ENCODE measurements around the gene NRARP. TPM values are rescaled to one million over a fixed set of nuclear protein-coding genes. Genes with fewer than 3 reads are reported as not detected.

NRARP gene
- total and polyA plus RNA-seq, 8 donors, result 1.2 to 323 (median 3.5) TPM

DNA sequence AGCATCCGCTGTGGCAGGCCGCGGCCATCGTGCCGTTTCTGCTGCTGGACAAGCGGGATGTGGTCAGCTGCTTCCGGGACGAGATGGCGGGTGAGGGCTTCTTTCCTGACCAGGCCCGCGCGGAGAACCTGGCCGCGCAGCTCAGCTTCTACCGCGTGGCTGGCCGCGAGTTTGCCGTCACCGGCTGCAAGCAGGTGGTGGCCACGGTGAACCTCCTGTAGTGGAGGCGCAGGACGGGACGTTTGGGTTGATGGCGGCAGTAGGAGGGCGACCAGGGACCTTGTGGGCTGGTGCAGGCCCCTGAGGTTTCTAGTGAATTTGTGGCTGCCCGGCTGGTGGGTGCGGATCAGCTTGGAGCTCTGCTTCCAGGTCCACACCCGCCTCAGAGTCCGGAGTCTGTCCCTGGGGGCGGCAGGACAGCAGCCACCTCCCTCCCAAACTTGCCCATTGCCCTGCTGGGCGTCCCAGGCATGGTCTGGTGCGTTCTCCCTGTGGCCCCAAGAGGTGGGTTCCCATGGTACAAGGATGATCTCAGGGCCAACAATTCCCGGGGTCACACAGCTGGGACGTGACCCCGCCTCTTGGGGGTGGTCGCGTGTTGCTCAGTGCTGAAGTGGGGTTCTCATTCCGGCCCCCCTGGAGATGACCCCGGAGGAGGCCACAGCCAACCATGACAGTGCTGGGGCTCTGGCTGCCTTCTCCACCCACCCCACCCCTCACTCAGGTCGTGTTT, 22.2 kb downstream of the NRARP start:
- Histone ChIP-seq H3K4me1 (peaks cover 54 to 74% (median 63%) of the 10 kb centered on the region in 4 donors), H3K27me3 (peaks cover 0 to 58% (median 0%) of the 10 kb centered on the region in 3 donors), H3K27ac (no peak overlapping the region), H3K9me3 (no peaks in the 10 kb centered on the region), H3K4me3 (peak overlapping the region in 2 of 4 donors; percentile 31 to 53), H3K36me3 (peaks cover 21 to 57% (median 39%) of the 10 kb centered on the region in 4 donors)
- WGBS, 5 donors, result 85 to 93% (median 89%) methylated on average over 18 to 41 of the region's 41 CpGs
- peak in 1 of 2 donors; percentile 21 for DNase-seq
- TF ChIP-seq POLR2A (IDR thresholded peaks at IDR 0.05), result no peak
- no peak for TF ChIP-seq CTCF (IDR thresholded peaks at IDR 0.05)
- TF ChIP-seq POLR2AphosphoS5 (IDR thresholded peaks at IDR 0.05), result no peak
- no peak for TF ChIP-seq EP300 (IDR thresholded peaks at IDR 0.05)
- intact Hi-C loops (cut with DNase I; ENCODE audit: low total_unique reads), result no loop called here

- H3K36me3 ChIP-seq, result peaks cover 21 to 54% (median 40%) of the 10 kb centered on the region in 4 donors
- peaks cover 0 to 58% (median 0%) of the 10 kb centered on the region in 3 donors for H3K27me3 ChIP-seq
- peaks cover 60 to 83% (median 72%) of the 10 kb centered on the region in 4 donors for H3K4me1 ChIP-seq
- TF ChIP-seq CTCF (IDR thresholded peaks at IDR 0.05), result no peak
- no peak for TF ChIP-seq POLR2A (IDR thresholded peaks at IDR 0.05)
- intact Hi-C loops (cut with DNase I; ENCODE audit: low total_unique reads), result no loop called here
- H3K9me3 ChIP-seq, result no peaks in the 10 kb centered on the region
- DNase-seq, result peak in 1 of 2 donors; percentile 40
- H3K27ac ChIP-seq, result peak overlapping the region; percentile 88 to 95 (median 95)
- H3K4me3 ChIP-seq, result peak overlapping the region; percentile 47 to 66 (median 56)
- WGBS, 5 donors, result 77 to 92% (median 80%) methylated on average over 34 to 139 of the region's 139 CpGs
Observed at GRCh38 chr9:137278721-137279711, 23.1 kb downstream of the NRARP start.

DNA sequence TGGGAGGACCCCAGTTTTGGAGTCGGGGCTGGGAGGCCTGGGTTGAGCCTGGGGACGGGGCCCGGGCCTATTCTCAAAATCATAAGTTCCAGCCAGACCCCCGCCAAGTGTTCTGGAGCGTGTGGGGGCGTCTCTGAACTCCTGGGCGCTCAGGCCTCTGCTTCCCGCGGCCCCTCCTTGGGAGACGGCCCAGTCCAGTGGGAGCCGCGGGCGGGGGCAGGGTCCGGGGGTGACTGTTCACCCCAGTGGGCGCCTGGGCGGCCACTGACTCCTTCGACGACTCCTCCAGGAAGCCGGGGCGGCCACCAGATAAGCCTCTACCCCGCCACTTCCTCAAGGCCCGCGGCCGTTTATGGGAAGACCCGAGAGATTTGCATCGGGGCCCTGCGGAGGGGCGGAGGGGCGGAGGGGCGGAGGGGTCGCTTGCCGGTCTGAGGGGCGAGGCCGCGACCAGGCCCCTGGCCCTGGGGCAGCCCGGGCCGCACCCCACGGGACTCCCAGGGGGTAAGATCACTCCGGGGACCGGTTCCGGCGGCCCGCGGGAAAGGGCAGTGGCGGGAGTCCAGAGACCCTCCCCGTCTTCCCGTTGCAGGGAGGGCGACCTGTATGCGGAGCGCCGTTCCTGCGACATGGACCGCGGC, 23.9 kb downstream of the NRARP start:
- Histone ChIP-seq H3K27ac (peak overlapping the region; percentile 88 to 95 (median 95)), H3K9me3 (no peaks in the 10 kb centered on the region), H3K36me3 (peaks cover 20 to 50% (median 40%) of the 10 kb centered on the region in 4 donors), H3K4me3 (peak overlapping the region; percentile 47 to 66 (median 56)), H3K4me1 (peaks cover 63 to 91% (median 79%) of the 10 kb centered on the region in 4 donors), H3K27me3 (peaks cover 0 to 58% (median 0%) of the 10 kb centered on the region in 3 donors)
- intact Hi-C loops (cut with DNase I; ENCODE audit: low total_unique reads), result no loop called here
- DNase-seq, result peak in 1 of 2 donors; percentile 67
- no peak for TF ChIP-seq POLR2AphosphoS5 (IDR thresholded peaks at IDR 0.05)
- TF ChIP-seq POLR2A (IDR thresholded peaks at IDR 0.05), result no peak
- no peak for TF ChIP-seq CTCF (IDR thresholded peaks at IDR 0.05)
- no peak for TF ChIP-seq EP300 (IDR thresholded peaks at IDR 0.05)
- whole genome bisulfite sequencing, 5 donors, result 3 to 14% (median 8%) methylated on average over 17 to 54 of the region's 54 CpGs
